ENCODE data around the gene TLL2.
A peak's percentile ranks its signal among the peaks of the same experiment; 100 is the strongest.

The TLL2 gene

GRCh38 chr10:96505150-96506136, 8.3 kb downstream of the TLL2 start:
- no peak for DNase-seq

- DNase-seq: no peak
These were observed 11.0 kb downstream of the TLL2 start for GRCh38 chr10:96502561-96503282.

GRCh38 chr10:96501985-96502384, 11.7 kb downstream of the TLL2 start:
- DNase-seq: no peak

GRCh38 chr10:96500519-96500918, 13.2 kb downstream of the TLL2 start:
- DNase-seq: no peak

GRCh38 chr10:96500050-96500449, 13.7 kb downstream of the TLL2 start:
- DNase-seq: no peak

GRCh38 chr10:96497391-96497790, 16.3 kb downstream of the TLL2 start:
- no peak for DNase-seq

- no peak for DNase-seq
These were observed 17.3 kb downstream of the TLL2 start for GRCh38 chr10:96496281-96496925.

GRCh38 chr10:96495544-96495943, 18.2 kb downstream of the TLL2 start:
- no peak for DNase-seq

GRCh38 chr10:96494694-96495093, 19.0 kb downstream of the TLL2 start:
- no peak for DNase-seq

GRCh38 chr10:96493871-96494525, 19.7 kb downstream of the TLL2 start:
- no peak for DNase-seq

GRCh38 chr10:96493254-96493653, 20.5 kb downstream of the TLL2 start:
- DNase-seq: no peak

- no peak for DNase-seq
These were observed 22.4 kb downstream of the TLL2 start for GRCh38 chr10:96491303-96491702.

GRCh38 chr10:96488161-96488935, 25.4 kb downstream of the TLL2 start:
- DNase-seq: no peak

- no peak for DNase-seq
These were observed 30.7 kb downstream of the TLL2 start for GRCh38 chr10:96482815-96483588.

GRCh38 chr10:96478355-96478754, 35.4 kb downstream of the TLL2 start:
- no peak for DNase-seq

- DNase-seq: no peak
These were observed 39.9 kb downstream of the TLL2 start for GRCh38 chr10:96473866-96474265.

GRCh38 chr10:96470116-96470743, 43.5 kb downstream of the TLL2 start:
- peak; percentile 28 for DNase-seq

- DNase-seq: no peak
These were observed 44.9 kb downstream of the TLL2 start for GRCh38 chr10:96468845-96469244.

GRCh38 chr10:96465599-96465998, 48.1 kb downstream of the TLL2 start:
- no peak for DNase-seq

GRCh38 chr10:96463562-96463961, 50.2 kb downstream of the TLL2 start:
- DNase-seq: no peak

All from stimulated activated CD4-positive, alpha-beta T cell treated with anti-CD3 and anti-CD28 coated beads, Interleukin-1b, Interleukin-23, amount 100 ng/mL, for 48 hours (primary cell).